Endothelial cell of umbilical vein (primary cell): ENCODE results near the gene PLCB4. TPM values are rescaled to one million over a fixed set of nuclear protein-coding genes. Genes with fewer than 3 reads are reported as not detected.

ENCODE experiments used
- BruUV-seq: library from RNA; stranded (reverse); fragments of 400-500 nt; replicated peaks from 2 replicates; lab custom pipeline; 2021; lab: Mats Ljungman, UMichigan
- CTCF ChIA-PET: fragments of 300-600, 350-600 bp; sonication (Branson Sonifier 250); formaldehyde crosslinking; loops from one replicate; lab custom pipeline; 2021; ENCODE audit warnings: antibody characterized with exemption, inconsistent platforms; lab: Charles Lee
- POLR2A ChIA-PET: fragments of 300-600, 350-600 bp; sonication (Branson Sonifier 250); formaldehyde crosslinking; loops from one replicate; lab custom pipeline; 2021; ENCODE audit warnings: antibody characterized with exemption, inconsistent platforms; lab: Charles Lee
- DNase-seq: peaks from one replicate; pipeline ENCODE4 v3.0.0-alpha.2; 2011; ENCODE audit warnings: low read depth, low spot score
- FAIRE-seq: peaks from 2 replicates; lab custom pipeline; 2011; peaks lifted over from hg19 to GRCh38; lab: Jason Lieb, UNC
- H2AFZ ChIP-seq: 2 replicates; pipeline ENCODE4 v1.6.0; 2012; ENCODE audit warnings: low read depth, low read length, control low read depth, inconsistent platforms
- H3K27ac ChIP-seq: 2 replicates; pipeline ENCODE4 v1.5.1; 2011; ENCODE audit warnings: low read depth, mild to moderate bottlenecking, control low read depth, low read length, moderate library complexity; ENCODE audit not compliant: insufficient read depth
- H3K27me3 ChIP-seq, 2 experiments: 2 replicates each; pipeline versions ENCODE4 v1.6.0 to v1.6.1; 2011; ENCODE audit warnings: low read length in 2 of 2, mixed read lengths in 1 of 2; ENCODE audit not compliant: control insufficient read depth in 2 of 2, insufficient read depth in 2 of 2
- H3K36me3 ChIP-seq, 2 experiments: 2 replicates in 1 of 2; 3 replicates in 1 of 2; pipeline ENCODE4 v1.5.1; 2011; ENCODE audit warnings: low read length in 2 of 2, mild to moderate bottlenecking in 1 of 2, moderate library complexity in 1 of 2; ENCODE audit not compliant: control insufficient read depth in 2 of 2, insufficient read depth in 2 of 2; ENCODE audit errors: extremely low read depth in 1 of 2
- H3K4me1 ChIP-seq: 3 replicates; pipeline ENCODE4 v1.5.1; 2011; ENCODE audit warnings: mild to moderate bottlenecking, low read length; ENCODE audit not compliant: control insufficient read depth, insufficient read depth; ENCODE audit errors: extremely low read depth
- H3K4me2 ChIP-seq: 2 replicates; pipeline ENCODE4 v1.6.1; 2011; ENCODE audit warnings: low read length, control low read depth, mixed read lengths; ENCODE audit not compliant: insufficient read depth
- H3K4me3 ChIP-seq, 3 experiments: fragments of 200-600 bp in 1 of 3; sonication (generic), shearing (Covaris generic) in 1 of 3; replicated peaks in 1 of 3; 2 replicates each; pipeline ENCODE4 v1.5.1; 2011 to 2016; ENCODE audit warnings: control low read depth in 3 of 3, low read length in 3 of 3, mild to moderate bottlenecking in 2 of 3, inconsistent platforms in 1 of 3, low read depth in 1 of 3, moderate library complexity in 1 of 3; ENCODE audit not compliant: insufficient read depth in 1 of 3
- H3K79me2 ChIP-seq: 2 replicates; pipeline ENCODE4 v1.6.0; 2012; ENCODE audit warnings: low read length, inconsistent platforms; ENCODE audit not compliant: control insufficient read depth, insufficient read depth
- H3K9ac ChIP-seq: replicated peaks from 2 replicates; pipeline ENCODE3; 2011; ENCODE audit warnings: low read length, control low read depth; ENCODE audit not compliant: insufficient read depth; ENCODE audit errors: extremely low read depth
- H3K9me1 ChIP-seq: replicated peaks from 3 replicates; pipeline ENCODE4 v1.6.0; 2011; ENCODE audit warnings: mild to moderate bottlenecking, low read length; ENCODE audit not compliant: control insufficient read depth, insufficient read depth; ENCODE audit errors: extremely low read depth
- H3K9me3 ChIP-seq: replicated peaks from 2 replicates; pipeline ENCODE4 v1.5.1; 2012; ENCODE audit warnings: low read length, inconsistent platforms; ENCODE audit not compliant: control insufficient read depth, insufficient read depth
- H4K20me1 ChIP-seq: replicated peaks from 2 replicates; pipeline ENCODE3; 2011; ENCODE audit warnings: mild to moderate bottlenecking, low read length; ENCODE audit not compliant: control insufficient read depth, insufficient read depth; ENCODE audit errors: extremely low read depth
- CTCF ChIP-seq, 2 donors: IDR thresholded peaks; 1 replicate in 1 of 2; 2 replicates in 1 of 2; pipeline ENCODE4 v1.5.1; 2011; ENCODE audit warnings: low read length in 2 of 2, mild to moderate bottlenecking in 2 of 2, moderate library complexity in 2 of 2, control low read depth in 1 of 2, inconsistent platforms in 1 of 2, low read depth in 1 of 2; ENCODE audit not compliant: insufficient read depth in 1 of 2; ENCODE audit errors: extremely low read depth in 1 of 2
- EZH2 ChIP-seq: IDR thresholded peaks from 2 replicates; pipeline ENCODE4 v1.6.1; 2012; ENCODE audit warnings: borderline replicate concordance, low read depth, mild to moderate bottlenecking, moderate library complexity, low read length, inconsistent platforms; ENCODE audit not compliant: severe bottlenecking
- FOS ChIP-seq: IDR thresholded peaks from 2 replicates; pipeline ENCODE4 v1.6.1; 2011; ENCODE audit warnings: mild to moderate bottlenecking, low read length, moderate library complexity, borderline replicate concordance; ENCODE audit not compliant: insufficient read depth
- GATA2 ChIP-seq: IDR thresholded peaks from 2 replicates; pipeline ENCODE4 v1.7.0; 2011; ENCODE audit warnings: low read depth, mild to moderate bottlenecking, moderate library complexity, mixed read lengths, low read length; ENCODE audit not compliant: insufficient read length, insufficient read depth
- JUN ChIP-seq: IDR thresholded peaks from 2 replicates; pipeline ENCODE4 v1.6.1; 2011; ENCODE audit warnings: borderline replicate concordance, low read depth; ENCODE audit not compliant: insufficient read length, insufficient read depth
- MAX ChIP-seq: IDR thresholded peaks from 2 replicates; pipeline ENCODE4 v1.6.1; 2011; ENCODE audit not compliant: insufficient read depth, insufficient read length
- MYC ChIP-seq: IDR thresholded peaks from one replicate; pipeline ENCODE4 v1.6.1; 2011; ENCODE audit warnings: mild to moderate bottlenecking, low read depth, low read length
- POLR2A ChIP-seq: IDR thresholded peaks from 2 replicates; pipeline ENCODE4 v1.6.1; 2012; ENCODE audit warnings: low read depth, mild to moderate bottlenecking, control low read depth, low read length
- POLR2AphosphoS5 ChIP-seq: IDR thresholded peaks from 2 replicates; pipeline ENCODE4 v1.6.1; 2012; ENCODE audit warnings: low read depth, mild to moderate bottlenecking, control low read depth, low read length, moderate library complexity; ENCODE audit not compliant: insufficient read depth
- dilution Hi-C: fragments of 300-500 bp; cut with MboI; formaldehyde crosslinking; loops from one replicate; pipeline ENCODE4 v1.15.0; 2019; ENCODE audit warnings: low sequenced_read_pairs; ENCODE audit not compliant: extremely low pct_ligation_motif_present
- intact Hi-C: fragments of 100-400 bp; cut with micrococcal nuclease; formaldehyde crosslinking; loops from one replicate; pipeline ENCODE4 v1.10.0; 2022
- polyA plus RNA-seq, 4 experiments: library from polyadenylated mRNA; depleted of rRNA in 3 of 4; stranded (reverse) in 3 of 4; unstranded in 1 of 4; fragments of >200 nt; gene quantifications; 2 replicates each; pipeline versions ENCODE4 v1.2.1 to v1.2.3, GENCODE V29; 2011 to 2012; ENCODE audit warnings: missing spikeins in 1 of 4
- total RNA-seq: library from RNA; stranded (reverse); gene quantifications from 2 replicates; pipeline ENCODE4 v1.2.3, GENCODE V29; 2021

PLCB4 gene
- total and polyA plus RNA-seq, 2 donors (not counting 3 experiments of a cell fraction or from before 2014, with no cell fraction given) = 0.37 to 1.7 TPM

GRCh38 chr20:9352739-9353138 is 283.9 kb downstream of the PLCB4 start:
- no peaks in the 10 kb centered on the region for H4K20me1 ChIP-seq
- H3K4me1 ChIP-seq = peaks cover 11% of the 10 kb centered on the region
- dilution Hi-C loops (no loop called here), intact Hi-C loops (no loop called here)
- BruUV-seq = no TSS peak
- no peak overlapping the region for H3K9ac ChIP-seq
- TF ChIP-seq GATA2 (no peak), POLR2A (no peak), CTCF (IDR thresholded peaks at IDR 0.05; ENCODE audit: extremely low read depth in 1 of 2, insufficient read depth in 1 of 2, low read depth in 1 of 2, low read length in 2 of 2) (no peak), MYC (no peak), FOS (no peak), MAX (no peak), EZH2 (no peak), POLR2AphosphoS5 (no peak), JUN (no peak)
- H3K36me3 ChIP-seq = no peaks in the 10 kb centered on the region
- ChIA-PET CTCF (interaction anchor here (1.0 to 3.6 kb wide), 3 partner anchors 493 to 562 kb away, joined by 3 to 31 read pairs (median 8); no protein-coding TSS in a partner anchor), POLR2A (no interaction called here)
- no peaks in the 10 kb centered on the region for H3K9me1 ChIP-seq
- H3K79me2 ChIP-seq = no peaks in the 10 kb centered on the region
- H2AFZ ChIP-seq = no peak overlapping the region
- DNase-seq (no peak), FAIRE-seq (no peak)
- H3K4me2 ChIP-seq = no peak overlapping the region
- no peaks in the 10 kb centered on the region for H3K27me3 ChIP-seq
- H3K27ac ChIP-seq = no peak overlapping the region
- H3K9me3 ChIP-seq = no peaks in the 10 kb centered on the region
- H3K4me3 ChIP-seq = no peak overlapping the region
